Measurements from ENCODE around the gene ZNF292.

GRCh38 chr6:87110636-87111035, 44.7 kb upstream of the ZNF292 start:
- TF ChIP-seq FOXP2 (optimal IDR thresholded peaks at IDR 0.05; ENCODE audit: control extremely low read depth, extremely low read length, insufficient read depth) (no peak), EZH2 (IDR thresholded peaks at IDR 0.05) (no peak), POLR2AphosphoS5 (IDR thresholded peaks at IDR 0.05; ENCODE audit: borderline replicate concordance, low read depth, low read length) (no peak)

Data from SK-N-MC (cell line).